Endothelial cell of umbilical vein (primary cell): ENCODE measurements around the gene EML4. TPM values are rescaled to one million over a fixed set of nuclear protein-coding genes. Genes with fewer than 3 reads are reported as not detected.

Experiments used
- BruUV-seq: library from RNA; stranded (reverse); fragments of 400-500 nt; replicated peaks from 2 replicates; lab custom pipeline; 2021; lab: Mats Ljungman, UMichigan
- CTCF ChIA-PET: fragments of 300-600, 350-600 bp; sonication (Branson Sonifier 250); formaldehyde crosslinking; loops from one replicate; lab custom pipeline; 2021; ENCODE audit warnings: antibody characterized with exemption, inconsistent platforms; lab: Charles Lee
- POLR2A ChIA-PET: fragments of 300-600, 350-600 bp; sonication (Branson Sonifier 250); formaldehyde crosslinking; loops from one replicate; lab custom pipeline; 2021; ENCODE audit warnings: antibody characterized with exemption, inconsistent platforms; lab: Charles Lee
- DNase-seq: peaks from one replicate; pipeline ENCODE4 v3.0.0-alpha.2; 2011; ENCODE audit warnings: low read depth, low spot score
- FAIRE-seq: peaks from 2 replicates; lab custom pipeline; 2011; peaks lifted over from hg19 to GRCh38; lab: Jason Lieb, UNC
- H2AFZ ChIP-seq: 2 replicates; pipeline ENCODE4 v1.6.0; 2012; ENCODE audit warnings: low read depth, low read length, control low read depth, inconsistent platforms
- H3K27ac ChIP-seq: 2 replicates; pipeline ENCODE4 v1.5.1; 2011; ENCODE audit warnings: low read depth, mild to moderate bottlenecking, control low read depth, low read length, moderate library complexity; ENCODE audit not compliant: insufficient read depth
- H3K27me3 ChIP-seq, 2 experiments: 2 replicates each; pipeline versions ENCODE4 v1.6.0 to v1.6.1; 2011; ENCODE audit warnings: low read length in 2 of 2, mixed read lengths in 1 of 2; ENCODE audit not compliant: control insufficient read depth in 2 of 2, insufficient read depth in 2 of 2
- H3K36me3 ChIP-seq, 2 experiments: 2 replicates in 1 of 2; 3 replicates in 1 of 2; pipeline ENCODE4 v1.5.1; 2011; ENCODE audit warnings: low read length in 2 of 2, mild to moderate bottlenecking in 1 of 2, moderate library complexity in 1 of 2; ENCODE audit not compliant: control insufficient read depth in 2 of 2, insufficient read depth in 2 of 2; ENCODE audit errors: extremely low read depth in 1 of 2
- H3K4me1 ChIP-seq: 3 replicates; pipeline ENCODE4 v1.5.1; 2011; ENCODE audit warnings: mild to moderate bottlenecking, low read length; ENCODE audit not compliant: control insufficient read depth, insufficient read depth; ENCODE audit errors: extremely low read depth
- H3K4me2 ChIP-seq: 2 replicates; pipeline ENCODE4 v1.6.1; 2011; ENCODE audit warnings: low read length, control low read depth, mixed read lengths; ENCODE audit not compliant: insufficient read depth
- H3K4me3 ChIP-seq, 3 experiments: fragments of 200-600 bp in 1 of 3; sonication (generic), shearing (Covaris generic) in 1 of 3; replicated peaks in 1 of 3; 2 replicates each; pipeline ENCODE4 v1.5.1; 2011 to 2016; ENCODE audit warnings: control low read depth in 3 of 3, low read length in 3 of 3, mild to moderate bottlenecking in 2 of 3, inconsistent platforms in 1 of 3, low read depth in 1 of 3, moderate library complexity in 1 of 3; ENCODE audit not compliant: insufficient read depth in 1 of 3
- H3K79me2 ChIP-seq: 2 replicates; pipeline ENCODE4 v1.6.0; 2012; ENCODE audit warnings: low read length, inconsistent platforms; ENCODE audit not compliant: control insufficient read depth, insufficient read depth
- H3K9ac ChIP-seq: replicated peaks from 2 replicates; pipeline ENCODE3; 2011; ENCODE audit warnings: low read length, control low read depth; ENCODE audit not compliant: insufficient read depth; ENCODE audit errors: extremely low read depth
- H3K9me1 ChIP-seq: replicated peaks from 3 replicates; pipeline ENCODE4 v1.6.0; 2011; ENCODE audit warnings: mild to moderate bottlenecking, low read length; ENCODE audit not compliant: control insufficient read depth, insufficient read depth; ENCODE audit errors: extremely low read depth
- H3K9me3 ChIP-seq: replicated peaks from 2 replicates; pipeline ENCODE4 v1.5.1; 2012; ENCODE audit warnings: low read length, inconsistent platforms; ENCODE audit not compliant: control insufficient read depth, insufficient read depth
- H4K20me1 ChIP-seq: replicated peaks from 2 replicates; pipeline ENCODE3; 2011; ENCODE audit warnings: mild to moderate bottlenecking, low read length; ENCODE audit not compliant: control insufficient read depth, insufficient read depth; ENCODE audit errors: extremely low read depth
- EZH2 ChIP-seq: IDR thresholded peaks from 2 replicates; pipeline ENCODE4 v1.6.1; 2012; ENCODE audit warnings: borderline replicate concordance, low read depth, mild to moderate bottlenecking, moderate library complexity, low read length, inconsistent platforms; ENCODE audit not compliant: severe bottlenecking
- FOS ChIP-seq: IDR thresholded peaks from 2 replicates; pipeline ENCODE4 v1.6.1; 2011; ENCODE audit warnings: mild to moderate bottlenecking, low read length, moderate library complexity, borderline replicate concordance; ENCODE audit not compliant: insufficient read depth
- GATA2 ChIP-seq: IDR thresholded peaks from 2 replicates; pipeline ENCODE4 v1.7.0; 2011; ENCODE audit warnings: low read depth, mild to moderate bottlenecking, moderate library complexity, mixed read lengths, low read length; ENCODE audit not compliant: insufficient read length, insufficient read depth
- JUN ChIP-seq: IDR thresholded peaks from 2 replicates; pipeline ENCODE4 v1.6.1; 2011; ENCODE audit warnings: borderline replicate concordance, low read depth; ENCODE audit not compliant: insufficient read length, insufficient read depth
- MYC ChIP-seq: IDR thresholded peaks from one replicate; pipeline ENCODE4 v1.6.1; 2011; ENCODE audit warnings: mild to moderate bottlenecking, low read depth, low read length
- POLR2A ChIP-seq: IDR thresholded peaks from 2 replicates; pipeline ENCODE4 v1.6.1; 2012; ENCODE audit warnings: low read depth, mild to moderate bottlenecking, control low read depth, low read length
- POLR2AphosphoS5 ChIP-seq: IDR thresholded peaks from 2 replicates; pipeline ENCODE4 v1.6.1; 2012; ENCODE audit warnings: low read depth, mild to moderate bottlenecking, control low read depth, low read length, moderate library complexity; ENCODE audit not compliant: insufficient read depth
- dilution Hi-C: fragments of 300-500 bp; cut with MboI; formaldehyde crosslinking; loops from one replicate; pipeline ENCODE4 v1.15.0; 2019; ENCODE audit warnings: low sequenced_read_pairs; ENCODE audit not compliant: extremely low pct_ligation_motif_present
- intact Hi-C: fragments of 100-400 bp; cut with micrococcal nuclease; formaldehyde crosslinking; loops from one replicate; pipeline ENCODE4 v1.10.0; 2022
- polyA plus RNA-seq, 4 experiments: library from polyadenylated mRNA; depleted of rRNA in 3 of 4; stranded (reverse) in 3 of 4; unstranded in 1 of 4; fragments of >200 nt; gene quantifications; 2 replicates each; pipeline versions ENCODE4 v1.2.1 to v1.2.3, GENCODE V29; 2011 to 2012; ENCODE audit warnings: missing spikeins in 1 of 4
- total RNA-seq: library from RNA; stranded (reverse); gene quantifications from 2 replicates; pipeline ENCODE4 v1.2.3, GENCODE V29; 2021
- TF ChIP-seq, protein P1 (sequence below), 2 donors: IDR thresholded peaks; 1 replicate in 1 of 2; 2 replicates in 1 of 2; pipeline ENCODE4 v1.5.1; 2011; ENCODE audit warnings: low read length in 2 of 2, mild to moderate bottlenecking in 2 of 2, moderate library complexity in 2 of 2, control low read depth in 1 of 2, inconsistent platforms in 1 of 2, low read depth in 1 of 2; ENCODE audit not compliant: insufficient read depth in 1 of 2; ENCODE audit errors: extremely low read depth in 1 of 2
- TF ChIP-seq, protein P2 (sequence below): IDR thresholded peaks from 2 replicates; pipeline ENCODE4 v1.6.1; 2011; ENCODE audit not compliant: insufficient read depth, insufficient read length

EML4 gene
- total and polyA plus RNA-seq, 2 donors (not counting 3 experiments of a cell fraction or from before 2014, with no cell fraction given), result 13.3 to 32.0 TPM

DNA sequence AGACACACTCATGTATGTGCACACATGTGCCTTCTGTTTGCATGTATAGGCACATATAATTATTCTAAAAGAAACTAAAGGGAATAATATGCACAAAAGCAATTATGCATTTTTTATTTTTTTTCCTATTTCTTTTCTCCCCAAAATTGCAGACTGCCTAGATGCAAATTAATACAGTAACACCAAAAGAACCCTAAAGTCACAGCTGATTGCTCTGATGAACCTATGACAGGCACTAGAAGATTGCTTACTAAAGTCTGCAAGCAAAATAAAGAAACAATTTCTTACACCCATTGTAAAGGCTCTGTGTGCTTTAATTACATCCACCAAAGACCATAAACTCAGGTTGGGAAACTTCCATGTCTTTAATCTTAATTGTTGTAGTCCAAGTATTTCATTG, 7.7 kb upstream of the EML4 start:
- no peak for DNase-seq
- Histone ChIP-seq H3K4me1 (no peaks in the 10 kb centered on the region), H3K4me2 (no peak overlapping the region), H3K9me3 (no peaks in the 10 kb centered on the region), H3K79me2 (no peaks in the 10 kb centered on the region), H3K36me3 (no peaks in the 10 kb centered on the region), H2AFZ (no peak overlapping the region), H3K27ac (no peak overlapping the region), H3K9me1 (no peaks in the 10 kb centered on the region), H3K9ac (no peak overlapping the region), H3K27me3 (peaks cover 26 to 28% of the 10 kb centered on the region in 2 experiments), H4K20me1 (no peaks in the 10 kb centered on the region), H3K4me3 (no peak overlapping the region)
- intact Hi-C loops (no loop called here), dilution Hi-C loops (no loop called here)
- TF ChIP-seq JUN, result no peak
- no peak for TF ChIP-seq POLR2AphosphoS5
- TF ChIP-seq GATA2, result no peak
- TF ChIP-seq POLR2A, result no peak
- TF ChIP-seq MYC, result no peak
- TF ChIP-seq EZH2, result no peak
- no peak for TF ChIP-seq FOS
- TF ChIP-seq, protein P1, sequence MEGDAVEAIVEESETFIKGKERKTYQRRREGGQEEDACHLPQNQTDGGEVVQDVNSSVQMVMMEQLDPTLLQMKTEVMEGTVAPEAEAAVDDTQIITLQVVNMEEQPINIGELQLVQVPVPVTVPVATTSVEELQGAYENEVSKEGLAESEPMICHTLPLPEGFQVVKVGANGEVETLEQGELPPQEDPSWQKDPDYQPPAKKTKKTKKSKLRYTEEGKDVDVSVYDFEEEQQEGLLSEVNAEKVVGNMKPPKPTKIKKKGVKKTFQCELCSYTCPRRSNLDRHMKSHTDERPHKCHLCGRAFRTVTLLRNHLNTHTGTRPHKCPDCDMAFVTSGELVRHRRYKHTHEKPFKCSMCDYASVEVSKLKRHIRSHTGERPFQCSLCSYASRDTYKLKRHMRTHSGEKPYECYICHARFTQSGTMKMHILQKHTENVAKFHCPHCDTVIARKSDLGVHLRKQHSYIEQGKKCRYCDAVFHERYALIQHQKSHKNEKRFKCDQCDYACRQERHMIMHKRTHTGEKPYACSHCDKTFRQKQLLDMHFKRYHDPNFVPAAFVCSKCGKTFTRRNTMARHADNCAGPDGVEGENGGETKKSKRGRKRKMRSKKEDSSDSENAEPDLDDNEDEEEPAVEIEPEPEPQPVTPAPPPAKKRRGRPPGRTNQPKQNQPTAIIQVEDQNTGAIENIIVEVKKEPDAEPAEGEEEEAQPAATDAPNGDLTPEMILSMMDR (IDR thresholded peaks at IDR 0.05; ENCODE audit: extremely low read depth in 1 of 2, insufficient read depth in 1 of 2, low read depth in 1 of 2, low read length in 2 of 2), result no peak
- TF ChIP-seq, protein P2, sequence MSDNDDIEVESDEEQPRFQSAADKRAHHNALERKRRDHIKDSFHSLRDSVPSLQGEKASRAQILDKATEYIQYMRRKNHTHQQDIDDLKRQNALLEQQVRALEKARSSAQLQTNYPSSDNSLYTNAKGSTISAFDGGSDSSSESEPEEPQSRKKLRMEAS, result no peak
- POLR2A ChIA-PET, result no interaction called here
- FAIRE-seq, result no peak
- no TSS peak for BruUV-seq
- CTCF ChIA-PET, result no interaction called here
